Esophagus (tissue), 2 donors: Measurements from ENCODE around the gene GRK5. TPM values are rescaled to one million over a fixed set of nuclear protein-coding genes. Genes with fewer than 3 reads are reported as not detected.
"Not testable (repeated sequence)": the region's sequence is repeated elsewhere in the genome, so short reads cannot be mapped to it uniquely, and the experiment has no call there.

Source experiments
- H3K27ac ChIP-seq, 2 donors: one replicate each; pipeline ENCODE4 v1.5.1; 2013; ENCODE audit warnings: low read depth in 2 of 2, mild to moderate bottlenecking in 2 of 2, inconsistent platforms in 1 of 2, low read length in 1 of 2, moderate library complexity in 1 of 2
- H3K27me3 ChIP-seq, 2 donors: one replicate each; pipeline ENCODE4 v1.6.1; 2013; ENCODE audit warnings: low read length in 2 of 2, control low read depth in 1 of 2, mild to moderate bottlenecking in 1 of 2; ENCODE audit not compliant: insufficient read depth in 2 of 2, control insufficient read depth in 1 of 2
- H3K36me3 ChIP-seq, 2 donors: one replicate each; pipeline ENCODE4 v1.6.1; 2013; ENCODE audit warnings: low read length in 1 of 2; ENCODE audit not compliant: control insufficient read depth in 2 of 2, insufficient read depth in 2 of 2
- H3K4me1 ChIP-seq, 2 donors: one replicate each; pipeline ENCODE4 v1.6.1; 2013; ENCODE audit warnings: low read length in 1 of 2; ENCODE audit not compliant: control insufficient read depth in 2 of 2, insufficient read depth in 2 of 2
- H3K4me3 ChIP-seq, 2 donors: one replicate each; pipeline ENCODE4 v1.5.1; 2013; ENCODE audit warnings: low read length in 2 of 2, mild to moderate bottlenecking in 2 of 2, low read depth in 1 of 2, moderate library complexity in 1 of 2
- H3K9me3 ChIP-seq, 2 donors: one replicate each; pipeline ENCODE4 v1.6.1; 2013; ENCODE audit warnings: mild to moderate bottlenecking in 2 of 2, low read depth in 1 of 2, low read length in 1 of 2, moderate library complexity in 1 of 2; ENCODE audit not compliant: control insufficient read depth in 2 of 2, insufficient read depth in 1 of 2
- WGBS, 2 donors: extraction: QIAGEN DNeasy Blood & Tissue Kit; methylation state at CpG; one replicate each; pipeline ENCODE4 v1.1.7; 2013; 5-methylcytosine and 5-hydroxymethylcytosine counted together
- polyA plus RNA-seq, 2 donors: library from polyadenylated mRNA; stranded (reverse); fragments of 200-250 nt; gene quantifications; one replicate each; pipeline ENCODE4 v1.2.3, GENCODE V29; 2013
- donor health status: healthy with polysubstance abuse.
- donor health status: Bipolar disorder and iron deficiency.

The GRK5 gene
- polyA plus RNA-seq, 2 donors, result 3.1 to 5.2 TPM

DNA sequence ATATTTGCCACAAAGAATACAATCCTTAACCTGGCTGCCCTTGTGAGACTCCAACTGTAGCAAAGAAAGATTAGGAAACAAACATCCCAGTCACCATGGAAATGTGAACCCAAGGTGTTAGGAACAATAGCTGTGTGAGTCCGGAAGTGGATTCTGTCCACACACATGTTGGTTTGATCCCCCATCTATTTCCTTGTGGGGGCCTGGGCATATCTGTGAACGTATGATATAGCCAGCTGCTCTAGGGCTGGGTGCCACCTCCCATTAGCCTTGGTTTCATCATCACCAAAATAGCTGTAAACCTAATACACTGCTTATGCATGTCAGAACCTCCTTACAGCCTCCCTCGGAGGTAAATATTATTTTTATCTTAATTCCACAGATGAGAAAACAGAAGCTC is 26.4 kb downstream of the GRK5 start:
- no peak overlapping the region for H3K4me3 ChIP-seq
- no peaks in the 10 kb centered on the region for H3K36me3 ChIP-seq
- peak overlapping the region in 1 of 2 donors; percentile 22 for H3K27ac ChIP-seq
- 44 to 58% methylated on average over 3 of the region's 3 CpGs for WGBS, 2 donors
- peaks cover 0 to 2% of the 10 kb centered on the region in 2 donors for H3K4me1 ChIP-seq
- H3K27me3 ChIP-seq, result no peaks in the 10 kb centered on the region
- H3K9me3 ChIP-seq, result no peaks in the 10 kb centered on the region

- Histone ChIP-seq H3K9me3 (no peaks in the 10 kb centered on the region), H3K27me3 (no peaks in the 10 kb centered on the region), H3K4me3 (no peak overlapping the region), H3K36me3 (no peaks in the 10 kb centered on the region), H3K4me1 (peaks cover 0 to 2% of the 10 kb centered on the region in 2 donors), H3K27ac (no peak overlapping the region)
- WGBS, 2 donors, result 10 to 22% methylated on average over 3 of the region's 3 CpGs
Observed at GRCh38 chr10:119235356-119235755, 28.0 kb downstream of the GRK5 start.

DNA sequence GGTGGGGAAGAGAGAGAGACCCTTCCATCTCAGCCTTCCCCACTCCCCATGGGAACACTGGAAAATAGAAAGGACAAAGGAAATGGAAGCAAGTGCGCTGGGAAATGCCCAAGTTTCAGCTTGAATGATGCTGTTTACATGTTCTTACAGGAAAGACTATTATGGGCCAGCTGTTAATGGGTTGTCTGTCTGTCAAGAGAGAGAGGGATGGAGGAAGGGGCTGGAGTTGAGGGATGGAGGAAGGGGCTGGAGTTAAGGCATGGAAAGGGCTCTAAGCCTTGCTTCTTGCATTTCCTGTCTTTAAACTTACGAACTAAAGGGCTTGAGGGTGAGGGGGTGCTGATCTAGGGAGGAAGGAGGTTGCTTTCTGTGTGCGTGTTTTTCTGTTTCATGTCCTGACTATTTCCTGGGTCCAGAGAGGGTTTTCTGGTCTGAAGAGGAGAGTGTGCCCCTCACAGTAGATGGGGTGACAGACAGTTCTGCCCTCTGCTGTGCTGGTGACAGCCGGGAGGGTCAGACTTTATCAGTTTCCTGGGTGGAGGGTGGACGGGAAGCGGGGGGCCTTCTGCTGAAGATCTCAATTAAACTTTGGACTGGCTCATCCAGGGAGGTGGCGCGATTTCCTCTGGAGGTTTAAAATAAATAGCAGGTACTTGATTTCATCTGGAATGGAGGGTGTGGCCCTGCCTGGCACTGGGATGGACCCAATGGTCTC is 30.5 kb downstream of the GRK5 start:
- Histone ChIP-seq H3K36me3 (no peaks in the 10 kb centered on the region), H3K27ac (peak overlapping the region in 1 of 2 donors; percentile 34), H3K4me1 (peaks cover 0 to 4% of the 10 kb centered on the region in 2 donors), H3K9me3 (no peaks in the 10 kb centered on the region), H3K27me3 (no peaks in the 10 kb centered on the region), H3K4me3 (no peak overlapping the region)
- 61 to 66% methylated on average over 8 of the region's 8 CpGs for WGBS, 2 donors

DNA sequence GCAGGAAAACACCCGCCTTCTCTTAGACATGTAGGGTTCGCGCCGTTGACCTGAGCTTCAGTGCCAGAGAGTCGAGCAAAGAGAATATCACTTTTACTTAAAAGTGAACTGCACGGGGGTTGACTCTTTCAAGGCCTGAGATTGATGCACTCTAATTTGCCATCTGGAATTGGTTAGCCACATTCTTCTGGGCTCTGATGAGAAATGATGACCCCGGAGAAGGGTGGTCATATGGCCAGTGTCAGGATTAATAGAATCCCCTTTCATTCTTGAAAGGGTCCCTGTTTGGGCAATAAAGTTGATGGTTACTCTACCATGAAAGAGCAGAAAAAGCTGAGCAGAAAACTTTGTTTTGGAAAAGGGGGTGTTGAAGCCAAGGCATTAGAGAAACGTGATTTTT is 31.2 kb downstream of the GRK5 start:
- Histone ChIP-seq H3K27ac (no peak overlapping the region), H3K36me3 (no peaks in the 10 kb centered on the region), H3K27me3 (no peaks in the 10 kb centered on the region), H3K4me1 (peaks cover 0 to 2% of the 10 kb centered on the region in 2 donors), H3K4me3 (no peak overlapping the region), H3K9me3 (no peaks in the 10 kb centered on the region)
- WGBS, 2 donors, result 74 to 77% methylated on average over 8 of the region's 8 CpGs

DNA sequence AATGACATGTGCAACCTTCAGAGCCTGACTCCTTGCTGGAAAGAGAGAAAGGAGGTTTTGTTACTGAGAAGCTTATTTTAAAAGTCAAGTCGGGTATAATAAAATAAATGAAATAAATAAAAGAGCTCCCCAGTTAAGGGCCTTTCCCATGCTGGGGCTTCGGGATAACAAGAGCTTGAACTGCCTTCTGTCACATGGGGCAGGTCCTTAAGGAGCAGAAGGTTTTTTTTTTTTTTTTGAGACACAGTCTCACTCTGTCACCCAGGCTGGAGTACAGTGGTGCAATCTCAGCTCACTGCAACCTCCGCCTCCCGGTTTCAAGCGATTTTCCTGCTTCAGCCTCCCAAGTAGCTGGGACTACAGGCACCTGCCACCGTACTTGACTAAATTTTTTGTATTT is 31.6 kb downstream of the GRK5 start:
- not testable (repeated sequence) for H3K27ac ChIP-seq, H3K4me1 ChIP-seq, H3K4me3 ChIP-seq, H3K9me3 ChIP-seq, H3K36me3 ChIP-seq, H3K27me3 ChIP-seq
- 88 to 89% methylated on average over 6 of the region's 6 CpGs for WGBS, 2 donors

- not testable (repeated sequence) for H3K4me1 ChIP-seq, H3K4me3 ChIP-seq, H3K36me3 ChIP-seq, H3K9me3 ChIP-seq, H3K27me3 ChIP-seq, H3K27ac ChIP-seq
- WGBS, 2 donors, result 91 to 92% methylated on average over 4 of the region's 4 CpGs
Observed at GRCh38 chr10:119239630-119240029, 32.3 kb downstream of the GRK5 start.

GRCh38 chr10:119241066-119241465 is 33.7 kb downstream of the GRK5 start:
- H3K27me3 ChIP-seq, result no peaks in the 10 kb centered on the region
- no peaks in the 10 kb centered on the region for H3K36me3 ChIP-seq
- WGBS, 2 donors, result 85 to 91% methylated on average over 12 of the region's 12 CpGs
- H3K4me1 ChIP-seq, result peaks cover 0 to 2% of the 10 kb centered on the region in 2 donors
- no peaks in the 10 kb centered on the region for H3K9me3 ChIP-seq
- H3K27ac ChIP-seq, result no peak overlapping the region
- no peak overlapping the region for H3K4me3 ChIP-seq

DNA sequence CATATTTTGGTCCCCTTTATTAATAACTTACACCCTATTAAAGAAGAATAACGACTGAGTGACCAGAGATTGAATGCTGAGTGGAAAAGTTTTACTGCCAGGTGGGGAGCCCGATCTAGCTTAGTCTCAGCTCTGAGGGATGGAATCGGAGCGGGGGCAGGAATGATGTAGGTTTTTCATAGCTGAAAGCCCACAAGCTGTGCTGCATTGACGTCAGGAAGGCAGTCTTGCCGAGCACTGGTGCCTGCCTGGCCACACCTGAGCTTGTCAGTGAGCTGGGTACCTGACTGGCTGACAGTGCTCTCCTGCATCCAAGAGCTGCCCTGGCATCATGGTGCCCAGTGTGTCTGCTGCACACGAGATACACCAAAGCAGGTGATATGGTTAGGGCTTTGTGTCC is 34.8 kb downstream of the GRK5 start:
- peaks cover 5 to 7% of the 10 kb centered on the region in 2 donors for H3K4me1 ChIP-seq
- no peak overlapping the region for H3K4me3 ChIP-seq
- no peaks in the 10 kb centered on the region for H3K27me3 ChIP-seq
- H3K36me3 ChIP-seq, result no peaks in the 10 kb centered on the region
- WGBS, 2 donors, result 87 to 88% methylated on average over 7 of the region's 7 CpGs
- H3K9me3 ChIP-seq, result no peaks in the 10 kb centered on the region
- H3K27ac ChIP-seq, result no peak overlapping the region

- H3K4me1 ChIP-seq, result peaks cover 5 to 7% of the 10 kb centered on the region in 2 donors
- H3K27ac ChIP-seq, result no peak overlapping the region
- no peaks in the 10 kb centered on the region for H3K36me3 ChIP-seq
Observed at GRCh38 chr10:119243488-119243887, 36.1 kb downstream of the GRK5 start.

DNA sequence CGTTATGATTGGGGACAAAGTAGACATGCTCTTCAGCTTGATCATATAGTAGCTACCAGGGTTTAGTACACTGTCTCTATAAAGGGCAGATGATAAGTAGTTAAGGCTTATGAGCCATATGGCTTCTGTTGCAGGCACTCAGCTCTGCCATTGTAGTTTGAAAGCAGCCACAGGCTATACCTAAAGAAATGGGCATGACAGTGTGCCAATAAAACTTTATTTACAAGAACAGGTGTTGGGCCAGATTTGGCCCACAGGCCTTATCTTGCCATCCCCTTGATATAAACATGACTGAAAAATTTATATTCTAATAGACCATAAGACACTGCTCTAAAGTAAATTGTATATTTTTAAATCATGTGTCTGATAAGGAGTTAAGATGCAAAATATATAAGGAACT is 36.6 kb downstream of the GRK5 start:
- Histone ChIP-seq H3K27ac (no peak overlapping the region), H3K36me3 (no peaks in the 10 kb centered on the region)
- WGBS, 2 donors, result 82 to 91% methylated on average over 1 of the region's 1 CpG

More at GRCh38 chr10:119243488-119243887, 36.1 kb downstream of the GRK5 start:
- Histone ChIP-seq H3K27me3 (no peaks in the 10 kb centered on the region), H3K4me3 (no peak overlapping the region), H3K9me3 (no peaks in the 10 kb centered on the region)
- 73 to 85% methylated on average over 2 of the region's 2 CpGs for WGBS, 2 donors

More for the DNA sequence above, 36.6 kb downstream of the GRK5 start:
- Histone ChIP-seq H3K27me3 (no peaks in the 10 kb centered on the region), H3K9me3 (no peaks in the 10 kb centered on the region), H3K4me3 (no peak overlapping the region), H3K4me1 (peaks cover 5 to 7% of the 10 kb centered on the region in 2 donors)
